HG03039 (cell line): Measurements from ENCODE around the gene RER1.

ENCODE experiments used
- ATAC-seq: cut with Tn5 transposase; IDR thresholded peaks from one replicate; pipeline ENCODE4 v1.9.1; 2021; ENCODE audit warnings: mild to moderate bottlenecking, moderate library complexity; ENCODE audit not compliant: unreplicated experiment

Gene RER1

DNA sequence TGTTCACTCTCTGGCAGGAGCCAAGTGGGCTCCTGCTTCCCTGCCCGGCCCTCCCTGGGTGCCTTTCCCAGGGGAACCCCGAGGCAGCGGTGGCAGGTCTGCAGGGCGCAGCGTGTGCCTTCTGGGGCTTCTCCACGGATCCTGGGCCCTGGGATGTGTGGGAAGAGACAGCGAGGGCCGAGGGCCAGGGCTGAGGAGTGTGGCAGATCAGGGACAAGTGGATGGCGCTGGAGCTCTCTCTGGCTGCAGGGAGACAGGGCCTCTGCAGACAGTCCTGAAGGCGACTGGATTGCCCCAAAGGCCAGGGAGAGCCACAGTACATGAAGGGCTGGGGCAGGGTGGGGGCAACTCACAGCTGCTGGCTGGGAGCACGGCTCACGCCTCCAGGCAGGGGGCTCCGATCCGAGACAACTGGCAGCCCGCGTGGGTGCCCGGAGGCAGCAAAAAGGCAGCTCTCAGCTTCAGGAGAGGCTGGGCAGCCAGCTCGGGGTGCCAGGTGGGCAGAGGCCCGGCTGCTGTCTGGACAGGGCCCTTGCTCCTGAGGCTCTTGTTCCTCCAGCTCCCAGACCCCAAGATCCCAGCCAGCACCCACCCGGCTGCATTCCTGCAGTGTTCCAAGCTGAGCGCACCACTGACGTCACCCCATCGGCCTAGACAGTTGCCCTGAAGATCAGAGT lies 16.3 kb upstream of the RER1 start:
- no peak for ATAC-seq

DNA sequence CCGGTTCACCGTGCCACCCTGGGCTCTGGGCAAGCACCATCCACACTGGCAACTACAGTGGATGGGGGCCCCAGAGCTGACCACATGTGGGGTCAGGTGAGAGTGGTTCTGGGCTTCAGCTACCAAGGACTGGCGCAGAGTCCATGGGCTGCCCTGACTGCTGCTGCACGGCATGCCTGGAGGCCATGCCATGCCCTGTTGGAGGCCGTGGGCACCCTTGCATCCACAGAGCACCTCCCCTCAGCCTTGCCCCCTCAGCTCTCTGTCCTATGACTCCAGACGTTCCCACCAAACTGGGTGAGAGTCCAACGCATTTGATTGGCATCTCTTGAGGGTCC lies 15.7 kb upstream of the RER1 start:
- ATAC-seq = no peak

- ATAC-seq = no peak
Observed at GRCh38 chr1:2376261-2376741, 15.3 kb upstream of the RER1 start.

GRCh38 chr1:2376931-2377672 lies 14.5 kb upstream of the RER1 start:
- ATAC-seq = no peak

DNA sequence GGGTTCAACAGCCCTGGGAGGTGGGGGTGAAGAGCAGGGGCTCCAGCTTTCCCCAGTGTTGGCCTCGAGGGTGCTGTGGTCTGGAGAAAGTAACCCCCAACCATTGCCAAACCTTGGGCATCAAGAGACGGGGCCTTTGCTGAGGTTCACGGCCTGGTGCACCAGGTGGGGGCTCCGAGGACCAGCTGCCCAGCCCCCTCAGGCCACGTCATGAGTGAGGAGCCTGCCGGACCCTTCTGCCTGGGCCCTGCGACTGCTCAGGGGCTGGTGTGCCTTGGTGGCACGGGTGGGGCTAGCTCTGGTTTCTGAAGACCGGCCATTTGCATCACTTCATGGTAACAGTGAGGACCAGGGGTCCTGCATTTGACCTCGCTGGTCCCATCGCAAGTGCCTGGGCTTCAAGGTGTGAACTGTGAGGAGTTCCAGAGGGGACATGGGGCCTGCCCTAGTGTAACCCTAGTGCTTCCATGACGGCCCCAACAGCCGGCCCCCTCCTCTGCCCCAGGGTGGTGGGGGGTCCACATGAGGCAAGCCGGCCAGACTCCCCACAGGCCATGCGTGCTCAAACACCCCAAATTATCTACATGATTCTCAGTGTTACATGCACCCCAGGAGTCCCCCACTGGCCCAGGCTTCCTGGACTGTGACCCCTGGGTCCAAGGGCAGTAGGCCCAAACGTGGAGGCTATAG lies 13.7 kb upstream of the RER1 start:
- ATAC-seq = no peak

DNA sequence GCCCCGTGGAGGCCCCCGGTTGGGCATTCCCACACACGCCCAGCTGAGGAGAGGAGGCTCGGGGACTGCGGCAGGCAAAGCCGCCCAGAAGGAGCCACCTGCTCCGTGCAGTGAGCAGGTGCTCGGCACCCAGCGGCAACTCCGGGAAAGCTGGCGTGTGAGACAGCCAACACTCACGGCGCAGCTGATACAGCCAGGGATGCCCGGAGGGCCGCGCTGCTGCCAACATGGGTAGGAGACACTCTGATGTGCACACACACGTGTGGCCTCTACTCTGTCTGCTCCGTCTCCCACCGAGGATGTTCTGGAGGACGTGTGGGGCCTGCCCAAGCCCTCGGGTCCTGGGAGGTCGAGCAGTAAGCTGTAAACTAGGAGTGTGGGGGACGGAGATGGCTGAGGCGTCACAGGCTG lies 13.2 kb upstream of the RER1 start:
- ATAC-seq = no peak

DNA sequence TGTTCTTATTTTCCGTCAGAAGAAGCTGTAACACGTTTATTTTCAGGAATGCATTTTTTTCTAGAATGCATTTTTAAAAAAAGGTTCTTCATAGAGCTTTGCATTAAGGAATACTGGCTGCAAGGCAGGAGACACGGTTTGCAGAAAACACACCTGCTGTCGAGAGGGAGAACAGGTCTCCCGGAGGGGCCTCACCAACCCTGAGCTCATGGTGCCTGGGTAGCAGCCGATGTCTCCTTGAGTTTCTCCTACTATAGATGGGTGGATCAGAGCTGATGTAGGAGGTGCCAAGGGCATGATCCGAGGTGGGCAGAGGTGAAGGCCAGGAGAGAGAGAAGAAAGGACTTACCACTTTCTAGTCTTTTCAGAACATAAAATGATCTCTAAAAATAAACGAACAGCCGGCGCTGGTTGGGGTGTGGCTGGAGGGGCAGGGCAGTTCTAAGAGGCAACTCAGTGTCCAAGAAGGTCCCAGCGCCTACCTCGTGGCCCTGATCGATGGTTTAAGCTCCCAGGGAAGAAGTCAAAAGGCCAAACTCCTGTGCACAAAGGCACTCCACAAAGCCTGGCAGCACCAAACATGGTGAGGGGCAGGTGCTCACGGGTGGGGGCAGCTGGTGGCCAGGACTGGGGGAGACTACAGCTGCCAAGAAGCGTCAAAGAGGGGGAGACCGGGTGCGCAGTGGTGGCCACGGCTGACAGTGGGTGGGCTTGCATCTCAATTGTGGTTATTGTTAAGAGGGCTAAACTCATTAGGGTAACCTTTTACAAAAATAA lies 12.5 kb upstream of the RER1 start:
- no peak for ATAC-seq

DNA sequence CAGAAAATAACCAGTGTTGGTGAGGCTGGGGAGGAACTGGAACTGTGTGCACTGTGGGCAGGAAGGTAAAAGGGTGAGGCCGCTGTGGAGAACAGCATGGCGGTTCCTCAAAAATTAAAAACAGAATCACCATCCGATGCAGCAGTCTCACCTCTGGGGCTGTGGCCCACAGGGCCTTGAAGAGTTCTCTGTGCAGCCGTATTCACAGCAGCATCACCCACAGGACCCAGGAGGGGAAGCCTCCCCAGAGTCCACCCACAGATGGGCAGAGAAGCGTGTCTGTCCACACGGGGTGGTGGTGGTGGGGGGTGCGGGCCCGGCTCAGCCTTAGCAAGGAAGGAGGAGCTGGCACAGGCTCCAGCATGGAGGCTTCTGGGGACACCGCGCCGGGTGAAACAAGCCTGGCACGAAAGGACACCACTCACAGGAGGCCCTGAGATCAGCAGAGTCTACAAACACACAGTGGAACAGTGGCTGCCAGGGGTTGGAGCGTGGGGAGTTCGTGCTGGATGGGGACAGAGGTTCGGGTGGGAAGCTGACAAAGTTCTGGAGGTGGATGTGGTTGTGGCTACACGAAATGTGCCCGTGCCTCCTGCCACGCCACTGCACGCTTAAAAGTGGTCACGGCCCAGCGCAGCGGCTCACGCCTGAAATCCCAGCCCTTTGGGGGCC lies 11.8 kb upstream of the RER1 start:
- ATAC-seq = no peak

DNA sequence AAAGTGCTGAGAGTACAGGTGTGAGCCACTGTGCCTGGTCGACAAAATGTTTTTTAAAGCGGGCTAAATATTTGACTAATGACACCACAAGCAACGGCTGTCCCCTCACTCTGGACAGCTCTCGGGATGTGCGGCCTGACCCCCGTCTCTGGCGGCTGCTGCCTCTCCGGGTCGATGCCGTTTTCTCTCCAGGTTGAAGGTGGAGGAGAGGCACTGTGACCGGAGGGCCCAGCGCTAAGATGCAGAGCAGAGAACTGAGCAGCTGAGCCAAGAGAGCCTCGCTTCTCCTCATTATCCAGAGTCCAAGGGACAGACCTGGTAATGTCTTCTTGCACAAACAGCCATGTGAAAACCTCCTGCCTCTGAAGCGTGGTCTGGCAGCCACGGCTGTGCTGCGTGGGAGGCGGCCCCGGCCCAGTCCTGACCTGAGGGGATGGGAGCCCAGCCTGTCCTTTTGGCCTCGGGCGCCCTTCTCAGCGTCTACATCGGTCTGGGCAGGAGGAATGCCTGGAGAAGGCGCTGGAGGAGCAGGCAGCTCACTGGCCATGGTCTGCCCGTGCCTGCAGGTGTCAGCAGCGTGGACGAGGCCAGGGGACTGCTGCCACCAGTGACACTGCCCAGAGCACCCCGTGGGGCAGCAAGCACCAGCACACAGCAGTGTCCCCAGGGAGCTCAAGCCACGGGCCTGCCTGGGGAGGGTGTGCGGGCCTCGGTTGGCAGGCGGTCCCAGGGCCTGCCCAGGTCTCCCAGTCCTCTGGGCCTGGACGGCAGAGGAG lies 10.6 kb upstream of the RER1 start:
- ATAC-seq = no peak

DNA sequence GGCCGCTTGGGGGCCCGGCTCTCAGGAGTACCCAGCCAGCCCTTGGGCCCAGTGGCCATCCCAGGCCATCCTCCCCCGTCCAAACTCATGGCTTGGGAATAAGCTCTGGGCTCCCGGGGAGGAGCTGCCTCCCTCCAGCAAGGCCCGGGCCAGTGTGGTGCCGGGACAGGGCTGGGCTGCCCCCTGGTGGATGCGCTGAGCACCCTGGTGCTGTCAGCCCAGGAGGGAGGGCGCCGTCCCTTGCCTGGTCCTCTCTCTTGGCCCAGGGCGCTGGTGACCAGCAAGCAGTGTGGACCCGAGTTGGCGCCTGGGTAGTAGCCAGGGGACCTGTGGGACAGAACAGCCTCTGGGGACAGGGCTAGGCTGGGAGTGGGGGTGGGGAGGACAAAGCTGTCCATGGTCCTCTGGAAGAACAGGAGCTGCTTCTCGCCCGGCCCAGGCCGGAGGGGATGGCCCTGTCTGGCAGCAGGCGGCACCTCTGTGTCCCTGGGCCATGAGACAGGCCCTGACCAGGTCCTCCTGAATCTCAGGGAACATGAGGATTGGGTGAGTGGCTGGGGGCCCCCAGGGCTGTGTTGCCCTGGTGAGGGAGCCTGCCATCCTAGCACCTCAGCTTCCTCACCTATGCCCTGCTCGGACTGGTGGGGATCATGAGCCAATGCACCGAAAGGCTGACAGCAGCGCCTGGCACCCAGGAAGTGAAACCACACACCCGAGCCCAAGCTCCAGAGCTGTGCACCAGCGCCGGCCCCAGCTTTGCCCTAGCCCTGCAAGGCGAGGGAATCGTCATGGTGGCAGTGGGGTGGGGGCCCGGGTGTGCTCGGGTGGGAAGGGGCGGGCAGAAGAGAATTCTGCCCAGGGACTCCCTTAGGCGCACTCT lies 9.7 kb upstream of the RER1 start:
- ATAC-seq = no peak

- ATAC-seq = no peak
Observed at GRCh38 chr1:2382621-2383361, 8.8 kb upstream of the RER1 start.

DNA sequence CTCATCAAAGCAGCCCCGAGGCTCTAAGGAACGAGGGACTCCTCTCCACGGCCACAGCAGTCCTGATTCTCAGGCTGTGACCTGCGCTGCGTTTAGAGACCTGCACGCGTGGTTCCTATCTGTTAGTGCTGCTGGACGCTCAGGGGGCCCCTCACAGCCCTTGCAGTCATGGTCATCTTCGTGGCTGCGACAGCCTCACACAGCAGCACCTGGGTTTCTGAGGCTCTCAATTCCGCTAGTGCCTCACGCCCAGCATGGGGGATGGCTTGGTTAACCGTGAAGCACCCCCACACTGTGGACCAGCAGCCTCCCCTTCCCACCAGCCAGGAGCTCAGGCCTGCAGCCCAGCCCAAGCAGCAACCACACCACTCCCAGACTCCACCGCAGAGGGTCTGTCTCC lies 8.1 kb upstream of the RER1 start:
- ATAC-seq = no peak

GRCh38 chr1:2384130-2384860 lies 7.3 kb upstream of the RER1 start:
- ATAC-seq = no peak

- no peak for ATAC-seq
Observed at GRCh38 chr1:2384941-2385481, 6.6 kb upstream of the RER1 start.

DNA sequence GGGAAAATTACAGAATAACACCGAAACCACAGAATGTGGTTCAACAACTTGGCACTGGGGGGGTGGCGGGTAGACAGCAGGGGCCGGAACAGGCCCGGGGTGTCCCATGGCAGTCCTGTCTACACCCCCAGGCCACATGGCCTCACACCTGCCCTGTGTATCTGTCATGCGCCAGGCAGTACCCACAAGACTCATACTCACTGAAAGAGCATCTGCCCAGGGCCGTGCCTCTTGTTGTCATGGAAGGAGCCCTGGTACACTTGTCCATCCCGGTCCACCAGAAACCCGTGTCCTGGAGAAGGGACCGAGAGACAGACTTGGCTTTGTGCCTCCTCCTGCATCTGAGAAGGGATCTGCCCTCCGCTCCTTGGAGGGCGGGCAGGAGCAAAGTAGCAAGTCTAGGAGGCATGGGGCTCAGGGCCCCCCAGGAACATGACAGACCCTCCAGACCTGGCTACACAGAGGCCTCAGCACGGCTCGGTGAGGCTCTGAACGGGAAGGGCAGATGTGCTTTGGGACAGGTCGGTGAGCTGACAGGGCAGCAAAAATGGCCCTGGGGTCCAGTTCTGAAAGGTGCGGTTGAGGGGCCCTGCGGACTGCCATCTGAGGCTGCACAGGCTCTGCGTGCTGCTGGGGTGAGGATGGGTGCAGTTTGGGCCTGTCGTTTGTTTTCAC lies 5.9 kb upstream of the RER1 start:
- ATAC-seq = no peak

DNA sequence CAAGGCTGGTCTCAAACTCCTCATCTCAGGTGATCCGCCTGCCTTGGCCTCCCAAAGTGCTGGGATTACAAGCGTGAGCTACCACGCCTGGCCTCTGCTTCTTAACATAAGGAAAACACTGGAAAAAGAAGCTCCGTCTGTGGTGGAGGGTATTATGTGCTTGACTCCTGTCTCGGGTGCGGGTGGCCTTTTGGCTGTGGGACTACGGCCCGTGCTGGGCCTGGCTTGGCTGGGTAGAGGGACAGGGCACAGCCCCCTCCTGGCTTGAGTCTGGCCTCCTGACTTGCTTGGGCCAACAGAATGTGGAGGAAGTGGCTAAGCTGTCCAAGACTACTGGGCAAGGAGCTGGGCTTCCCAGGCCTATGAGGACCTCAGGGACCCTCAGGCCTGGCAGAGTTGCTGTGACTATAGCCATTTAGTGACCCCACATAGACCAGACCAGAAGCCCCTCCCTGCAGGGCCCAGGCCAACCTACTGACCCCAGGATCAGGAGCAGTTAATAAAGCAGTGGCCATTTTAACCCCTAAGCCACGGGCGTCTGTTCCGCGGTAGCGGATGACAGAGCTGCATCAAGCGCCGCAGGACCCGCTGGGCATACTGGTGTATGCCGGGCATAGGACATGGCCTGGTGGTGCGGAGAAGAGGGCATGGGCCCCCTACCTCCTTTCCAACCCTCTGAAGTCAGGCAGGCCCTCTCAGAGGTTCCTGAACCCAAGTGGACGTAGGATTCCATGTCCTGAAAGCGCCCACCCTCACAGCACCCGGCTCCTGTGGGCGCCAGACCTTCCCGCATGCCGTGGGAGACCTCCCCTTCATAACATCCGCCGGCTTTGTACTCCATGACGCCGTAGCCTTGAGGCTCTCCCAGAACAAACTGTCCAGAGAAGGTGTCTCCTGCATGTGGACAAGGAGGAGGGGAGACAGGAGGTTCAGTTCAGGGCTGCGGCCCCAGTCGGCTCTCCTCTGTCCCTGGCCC lies 4.7 kb upstream of the RER1 start:
- no peak for ATAC-seq
